ENCODE results near the gene SH3RF1.

SH3RF1 gene

GRCh38 chr4:169251291-169252235, 19.2 kb downstream of the SH3RF1 start:
- no peak for DNase-seq (ENCODE audit: low read depth in 2 of 2)

GRCh38 chr4:169250796-169251195, 20.0 kb downstream of the SH3RF1 start:
- no peak for DNase-seq (ENCODE audit: low read depth in 2 of 2)

GRCh38 chr4:169249999-169250398, 20.8 kb downstream of the SH3RF1 start:
- DNase-seq (ENCODE audit: low read depth in 2 of 2): no peak

- no peak for DNase-seq (ENCODE audit: low read depth in 2 of 2)
Measured at GRCh38 chr4:169249214-169249973, 21.4 kb downstream of the SH3RF1 start.

- DNase-seq (ENCODE audit: low read depth in 2 of 2): no peak
Measured at GRCh38 chr4:169248645-169249044, 22.1 kb downstream of the SH3RF1 start.

- no peak for DNase-seq (ENCODE audit: low read depth in 2 of 2)
Measured at GRCh38 chr4:169246957-169247396, 23.8 kb downstream of the SH3RF1 start.

- DNase-seq (ENCODE audit: low read depth in 2 of 2): no peak
Measured at GRCh38 chr4:169246279-169246678, 24.5 kb downstream of the SH3RF1 start.

- DNase-seq (ENCODE audit: low read depth in 2 of 2): no peak
Measured at GRCh38 chr4:169245061-169245460, 25.7 kb downstream of the SH3RF1 start.

GRCh38 chr4:169243825-169244609, 26.7 kb downstream of the SH3RF1 start:
- no peak for DNase-seq (ENCODE audit: low read depth in 2 of 2)

- DNase-seq (ENCODE audit: low read depth in 2 of 2): no peak
Measured at GRCh38 chr4:169241464-169241863, 29.3 kb downstream of the SH3RF1 start.

GRCh38 chr4:169239221-169239905, 31.4 kb downstream of the SH3RF1 start:
- no peak for DNase-seq (ENCODE audit: low read depth in 2 of 2)

GRCh38 chr4:169238445-169238844, 32.3 kb downstream of the SH3RF1 start:
- no peak for DNase-seq (ENCODE audit: low read depth in 2 of 2)

- no peak for DNase-seq (ENCODE audit: low read depth in 2 of 2)
Measured at GRCh38 chr4:169236873-169237626, 33.7 kb downstream of the SH3RF1 start.

- DNase-seq (ENCODE audit: low read depth in 2 of 2): no peak
Measured at GRCh38 chr4:169236078-169236477, 34.7 kb downstream of the SH3RF1 start.

- no peak for DNase-seq (ENCODE audit: low read depth in 2 of 2)
Measured at GRCh38 chr4:169234137-169234855, 36.5 kb downstream of the SH3RF1 start.

GRCh38 chr4:169233691-169234090, 37.1 kb downstream of the SH3RF1 start:
- DNase-seq (ENCODE audit: low read depth in 2 of 2): no peak

GRCh38 chr4:169231647-169232262, 39.0 kb downstream of the SH3RF1 start:
- no peak for DNase-seq (ENCODE audit: low read depth in 2 of 2)

GRCh38 chr4:169229571-169230028, 41.2 kb downstream of the SH3RF1 start:
- no peak for DNase-seq (ENCODE audit: low read depth in 2 of 2)

- DNase-seq (ENCODE audit: low read depth in 2 of 2): no peak
Measured at GRCh38 chr4:169228076-169228475, 42.7 kb downstream of the SH3RF1 start.
